ENCODE results near the gene GPLD1.
A peak's percentile ranks its signal among the peaks of the same experiment; 100 is the strongest.

The GPLD1 gene

DNA sequence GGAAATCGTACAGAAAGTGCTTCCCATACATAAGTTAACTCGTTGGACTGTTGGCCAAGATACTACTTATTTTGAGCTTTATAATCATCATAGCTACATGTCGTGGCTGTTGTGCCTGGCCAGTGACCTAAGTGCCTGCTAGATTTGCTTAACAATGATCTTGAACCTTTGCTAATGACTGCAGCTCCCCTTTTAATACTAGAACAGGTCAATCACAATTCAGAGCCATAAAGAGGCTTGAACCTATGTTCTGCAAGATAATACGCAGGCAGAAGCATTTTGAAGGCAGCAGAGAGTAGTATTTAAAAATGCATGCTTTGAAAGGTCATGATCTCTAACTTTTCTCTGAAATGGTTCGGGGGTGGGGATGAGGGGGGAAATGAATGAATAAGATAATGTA lies 84.1 kb downstream of the GPLD1 start:
- Histone ChIP-seq H3K4me1 (ENCODE audit: insufficient read depth, low read length) (peaks cover 33% of the 10 kb centered on the region), H3K9me3 (ENCODE audit: insufficient read depth, low read length, severe bottlenecking) (no peaks in the 10 kb centered on the region), H2AFZ (ENCODE audit: low read depth, low read length) (no peak overlapping the region), H3K36me3 (ENCODE audit: insufficient read depth, low read length) (peaks cover 45% of the 10 kb centered on the region), H3K4me2 (ENCODE audit: insufficient read depth, low read length) (peak overlapping the region; percentile 8; the same call in 1 of the 2 replicates), H3K4me3 (ENCODE audit: low read depth in 1 of 2, low read length in 2 of 2) (no peak overlapping the region), H3K9ac (ENCODE audit: low read depth, low read length) (no peak overlapping the region), H4K20me1 (ENCODE audit: insufficient read depth, low read length) (no peaks in the 10 kb centered on the region), H3K27ac (ENCODE audit: low read length) (no peak overlapping the region), H3K79me2 (ENCODE audit: insufficient read depth, low read length) (peaks cover 28% of the 10 kb centered on the region), H3K27me3 (ENCODE audit: insufficient read depth, low read length, poor library complexity) (no peaks in the 10 kb centered on the region)
- ATAC-seq (ENCODE audit: insufficient read depth, low read depth), result no peak
- DNase-seq, result no peak
- TF ChIP-seq EZH2 (IDR thresholded peaks at IDR 0.05; ENCODE audit: borderline replicate concordance, low read depth, low read length, severe bottlenecking), result no peak
- TF ChIP-seq, protein P1, sequence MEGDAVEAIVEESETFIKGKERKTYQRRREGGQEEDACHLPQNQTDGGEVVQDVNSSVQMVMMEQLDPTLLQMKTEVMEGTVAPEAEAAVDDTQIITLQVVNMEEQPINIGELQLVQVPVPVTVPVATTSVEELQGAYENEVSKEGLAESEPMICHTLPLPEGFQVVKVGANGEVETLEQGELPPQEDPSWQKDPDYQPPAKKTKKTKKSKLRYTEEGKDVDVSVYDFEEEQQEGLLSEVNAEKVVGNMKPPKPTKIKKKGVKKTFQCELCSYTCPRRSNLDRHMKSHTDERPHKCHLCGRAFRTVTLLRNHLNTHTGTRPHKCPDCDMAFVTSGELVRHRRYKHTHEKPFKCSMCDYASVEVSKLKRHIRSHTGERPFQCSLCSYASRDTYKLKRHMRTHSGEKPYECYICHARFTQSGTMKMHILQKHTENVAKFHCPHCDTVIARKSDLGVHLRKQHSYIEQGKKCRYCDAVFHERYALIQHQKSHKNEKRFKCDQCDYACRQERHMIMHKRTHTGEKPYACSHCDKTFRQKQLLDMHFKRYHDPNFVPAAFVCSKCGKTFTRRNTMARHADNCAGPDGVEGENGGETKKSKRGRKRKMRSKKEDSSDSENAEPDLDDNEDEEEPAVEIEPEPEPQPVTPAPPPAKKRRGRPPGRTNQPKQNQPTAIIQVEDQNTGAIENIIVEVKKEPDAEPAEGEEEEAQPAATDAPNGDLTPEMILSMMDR (IDR thresholded peaks at IDR 0.05; ENCODE audit: borderline replicate concordance, extremely low read depth, low read length, poor library complexity, severe bottlenecking), result no peak

- peak overlapping the region; percentile 94 for H3K4me2 ChIP-seq (ENCODE audit: insufficient read depth, low read length)
- H3K27me3 ChIP-seq (ENCODE audit: insufficient read depth, low read length, poor library complexity), result no peaks in the 10 kb centered on the region
- peak overlapping the region; percentile 96 for H2AFZ ChIP-seq (ENCODE audit: low read depth, low read length)
- peaks cover 28% of the 10 kb centered on the region for H3K36me3 ChIP-seq (ENCODE audit: insufficient read depth, low read length)
- TF ChIP-seq, protein P1 (IDR thresholded peaks at IDR 0.05; ENCODE audit: borderline replicate concordance, extremely low read depth, low read length, poor library complexity, severe bottlenecking), result no peak
- TF ChIP-seq EZH2 (IDR thresholded peaks at IDR 0.05; ENCODE audit: borderline replicate concordance, low read depth, low read length, severe bottlenecking), result no peak
- H3K4me3 ChIP-seq (ENCODE audit: low read depth in 1 of 2, low read length in 2 of 2), result peak overlapping the region; percentile 58 to 92; a peak in 3 of 4 replicates
- peak overlapping the region; percentile 67 for H3K9ac ChIP-seq (ENCODE audit: low read depth, low read length)
- peaks cover 33% of the 10 kb centered on the region for H3K4me1 ChIP-seq (ENCODE audit: insufficient read depth, low read length)
- DNase-seq (no peak), ATAC-seq (ENCODE audit: insufficient read depth, low read depth) (no peak)
- H3K27ac ChIP-seq (ENCODE audit: low read length), result peak overlapping the region; percentile 54
- H4K20me1 ChIP-seq (ENCODE audit: insufficient read depth, low read length), result no peaks in the 10 kb centered on the region
- no peaks in the 10 kb centered on the region for H3K9me3 ChIP-seq (ENCODE audit: insufficient read depth, low read length, severe bottlenecking)
- H3K79me2 ChIP-seq (ENCODE audit: insufficient read depth, low read length), result peaks cover 28% of the 10 kb centered on the region
Measured at GRCh38 chr6:24403501-24403824, 85.9 kb downstream of the GPLD1 start.

- Histone ChIP-seq H3K27ac (ENCODE audit: low read length) (peak within 1 kb of the TSS; percentile 54), H3K4me1 (ENCODE audit: insufficient read depth, low read length) (peaks cover 33% of the 10 kb centered on the region), H2AFZ (ENCODE audit: low read depth, low read length) (peak within 1 kb of the TSS; percentile 96), H3K79me2 (ENCODE audit: insufficient read depth, low read length) (peaks cover 28% of the 10 kb centered on the region), H4K20me1 (ENCODE audit: insufficient read depth, low read length) (no peaks in the 10 kb centered on the region), H3K4me3 (ENCODE audit: low read depth in 1 of 2, low read length in 2 of 2) (peak within 1 kb of the TSS; percentile 58 to 92), H3K27me3 (ENCODE audit: insufficient read depth, low read length, poor library complexity) (no peaks in the 10 kb centered on the region), H3K9me3 (ENCODE audit: insufficient read depth, low read length, severe bottlenecking) (no peaks in the 10 kb centered on the region), H3K9ac (ENCODE audit: low read depth, low read length) (peak within 1 kb of the TSS; percentile 67), H3K36me3 (ENCODE audit: insufficient read depth, low read length) (peaks cover 22% of the 10 kb centered on the region), H3K4me2 (ENCODE audit: insufficient read depth, low read length) (peak within 1 kb of the TSS; percentile 94)
- DNase-seq (peak; percentile 75), ATAC-seq (ENCODE audit: insufficient read depth, low read depth) (peak; percentile 94)
- TF ChIP-seq, protein P1 (IDR thresholded peaks at IDR 0.05; ENCODE audit: borderline replicate concordance, extremely low read depth, low read length, poor library complexity, severe bottlenecking), result no peak
- no peak for TF ChIP-seq EZH2 (IDR thresholded peaks at IDR 0.05; ENCODE audit: borderline replicate concordance, low read depth, low read length, severe bottlenecking)
Measured at GRCh38 chr6:24402697-24403500, 86.5 kb downstream of the GPLD1 start, which contains the start of gene MRS2. TSS of gene MRS2 (plus strand) at chr6:24402936. CDS start at chr6:24403047, 111 bp downstream.

All from DND-41 (cell line).